ENCODE results near the gene DHX32. TPM values are rescaled to one million over a fixed set of nuclear protein-coding genes. Genes with fewer than 3 reads are reported as not detected.

Gene DHX32
- total and polyA plus RNA-seq, 2 experiments from 2014 or later: 40.6 to 50.8 TPM

GRCh38 chr10:125816548-125816947 is 64.5 kb downstream of the DHX32 start:
- no peak overlapping the region for H2AFZ ChIP-seq
- no peaks in the 10 kb centered on the region for H3K9me3 ChIP-seq (ENCODE audit: low read depth)
- no peak for TF ChIP-seq CTCF (IDR thresholded peaks at IDR 0.05; ENCODE audit: poor library complexity)
- no peak for TF ChIP-seq EZH2phosphoT487 (IDR thresholded peaks at IDR 0.05; ENCODE audit: low read depth, severe bottlenecking, unreplicated experiment)
- no peak for TF ChIP-seq EZH2 (IDR thresholded peaks at IDR 0.05; ENCODE audit: borderline replicate concordance)
- 89% methylated on average over 4 of the region's 4 CpGs for WGBS (ENCODE audit: low lambda C conversion rate, missing lambda C conversion rate)
- H3K27ac ChIP-seq: no peak overlapping the region
- H3K36me3 ChIP-seq (replicated peaks; ENCODE audit: insufficient read depth, low read depth): no peaks in the 10 kb centered on the region
- H3K27me3 ChIP-seq: no peaks in the 10 kb centered on the region
- peaks cover 6% of the 10 kb centered on the region for H3K79me2 ChIP-seq
- no peaks in the 10 kb centered on the region for H4K20me1 ChIP-seq (ENCODE audit: insufficient read depth, poor library complexity, severe bottlenecking)
- peaks cover 6% of the 10 kb centered on the region for H3K4me1 ChIP-seq (ENCODE audit: insufficient read depth)
- no peaks in the 10 kb centered on the region for H3K9me2 ChIP-seq (replicated peaks; ENCODE audit: insufficient read depth)
- no peak overlapping the region for H3K4me3 ChIP-seq
- H3K4me2 ChIP-seq: no peak overlapping the region
- no peak for DNase-seq (ENCODE audit: low spot score)

- H3K4me2 ChIP-seq: no peak overlapping the region
- no peaks in the 10 kb centered on the region for H3K79me2 ChIP-seq
- no peak overlapping the region for H2AFZ ChIP-seq
- H3K4me3 ChIP-seq: no peak overlapping the region
- H3K27ac ChIP-seq: no peak overlapping the region
- no peaks in the 10 kb centered on the region for H3K36me3 ChIP-seq (replicated peaks; ENCODE audit: insufficient read depth, low read depth)
- H3K9me3 ChIP-seq (ENCODE audit: low read depth): no peaks in the 10 kb centered on the region
- no peak for TF ChIP-seq CTCF (IDR thresholded peaks at IDR 0.05; ENCODE audit: poor library complexity)
- no peak for TF ChIP-seq EZH2phosphoT487 (IDR thresholded peaks at IDR 0.05; ENCODE audit: low read depth, severe bottlenecking, unreplicated experiment)
- no peak for TF ChIP-seq EZH2 (IDR thresholded peaks at IDR 0.05; ENCODE audit: borderline replicate concordance)
- 47% methylated on average over 1 of the region's 1 CpG for WGBS (ENCODE audit: low lambda C conversion rate, missing lambda C conversion rate)
- DNase-seq (ENCODE audit: low spot score): no peak
- H4K20me1 ChIP-seq (ENCODE audit: insufficient read depth, poor library complexity, severe bottlenecking): no peaks in the 10 kb centered on the region
- no peaks in the 10 kb centered on the region for H3K4me1 ChIP-seq (ENCODE audit: insufficient read depth)
- H3K27me3 ChIP-seq: no peaks in the 10 kb centered on the region
- H3K9me2 ChIP-seq (replicated peaks; ENCODE audit: insufficient read depth): no peaks in the 10 kb centered on the region
Observed at GRCh38 chr10:125815764-125816163, 65.3 kb downstream of the DHX32 start.

GRCh38 chr10:125812128-125812750 is 68.9 kb downstream of the DHX32 start:
- no peaks in the 10 kb centered on the region for H3K9me2 ChIP-seq (replicated peaks; ENCODE audit: insufficient read depth)
- no peaks in the 10 kb centered on the region for H3K4me1 ChIP-seq (ENCODE audit: insufficient read depth)
- TF ChIP-seq CTCF (IDR thresholded peaks at IDR 0.05; ENCODE audit: poor library complexity) (no peak), EZH2phosphoT487 (IDR thresholded peaks at IDR 0.05; ENCODE audit: low read depth, severe bottlenecking, unreplicated experiment) (no peak), EZH2 (IDR thresholded peaks at IDR 0.05; ENCODE audit: borderline replicate concordance) (no peak)
- H3K27ac ChIP-seq: no peak overlapping the region
- 97% methylated on average over 1 of the region's 1 CpG for WGBS (ENCODE audit: low lambda C conversion rate, missing lambda C conversion rate)
- H4K20me1 ChIP-seq (ENCODE audit: insufficient read depth, poor library complexity, severe bottlenecking): no peaks in the 10 kb centered on the region
- no peaks in the 10 kb centered on the region for H3K27me3 ChIP-seq
- no peak overlapping the region for H2AFZ ChIP-seq
- DNase-seq (ENCODE audit: low spot score): no peak
- no peak overlapping the region for H3K4me2 ChIP-seq
- H3K79me2 ChIP-seq: no peaks in the 10 kb centered on the region
- no peak overlapping the region for H3K4me3 ChIP-seq
- no peaks in the 10 kb centered on the region for H3K36me3 ChIP-seq (replicated peaks; ENCODE audit: insufficient read depth, low read depth)
- no peaks in the 10 kb centered on the region for H3K9me3 ChIP-seq (ENCODE audit: low read depth)

Measured in hepatocyte (in vitro differentiated cells).